MM.1S (cell line): ENCODE results near the gene ITPR1.

Experiments used
- EZH2phosphoT487 ChIP-seq: fragments of 300-600 bp; sonication (generic); IDR thresholded peaks from 2 replicates; pipeline ENCODE4 v1.6.1; 2018; ENCODE audit warnings: antibody characterized with exemption, low read length
- TF ChIP-seq, protein P1 (sequence below): fragments of 300-600 bp; sonication (generic); IDR thresholded peaks from 2 replicates; pipeline ENCODE4 v1.5.1; 2016; ENCODE audit warnings: antibody characterized with exemption, low read length, mixed read lengths

GRCh38 chr3:4756057-4756775, 263.1 kb downstream of the ITPR1 start:
- TF ChIP-seq EZH2phosphoT487: no peak
- TF ChIP-seq, protein P1, sequence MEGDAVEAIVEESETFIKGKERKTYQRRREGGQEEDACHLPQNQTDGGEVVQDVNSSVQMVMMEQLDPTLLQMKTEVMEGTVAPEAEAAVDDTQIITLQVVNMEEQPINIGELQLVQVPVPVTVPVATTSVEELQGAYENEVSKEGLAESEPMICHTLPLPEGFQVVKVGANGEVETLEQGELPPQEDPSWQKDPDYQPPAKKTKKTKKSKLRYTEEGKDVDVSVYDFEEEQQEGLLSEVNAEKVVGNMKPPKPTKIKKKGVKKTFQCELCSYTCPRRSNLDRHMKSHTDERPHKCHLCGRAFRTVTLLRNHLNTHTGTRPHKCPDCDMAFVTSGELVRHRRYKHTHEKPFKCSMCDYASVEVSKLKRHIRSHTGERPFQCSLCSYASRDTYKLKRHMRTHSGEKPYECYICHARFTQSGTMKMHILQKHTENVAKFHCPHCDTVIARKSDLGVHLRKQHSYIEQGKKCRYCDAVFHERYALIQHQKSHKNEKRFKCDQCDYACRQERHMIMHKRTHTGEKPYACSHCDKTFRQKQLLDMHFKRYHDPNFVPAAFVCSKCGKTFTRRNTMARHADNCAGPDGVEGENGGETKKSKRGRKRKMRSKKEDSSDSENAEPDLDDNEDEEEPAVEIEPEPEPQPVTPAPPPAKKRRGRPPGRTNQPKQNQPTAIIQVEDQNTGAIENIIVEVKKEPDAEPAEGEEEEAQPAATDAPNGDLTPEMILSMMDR: no peak
